T-helper 2 cell (primary cell): ENCODE results near the gene CPN2.

ENCODE experiments used
- DNase-seq, 5 experiments: peaks; one replicate each; pipeline versions ENCODE4 v3.0.0 to v3.0.0-alpha.2; 2012 to 2022

The CPN2 gene

GRCh38 chr3:194352667-194353246, 1.6 kb upstream of the CPN2 start:
- DNase-seq, result no peak

GRCh38 chr3:194351952-194352536, 916 bp upstream of the CPN2 start:
- no peak for DNase-seq

- DNase-seq, result no peak
Observed at GRCh38 chr3:194350726-194351071, 429 bp downstream of the CPN2 start.

GRCh38 chr3:194348354-194348753, 2.8 kb downstream of the CPN2 start:
- no peak for DNase-seq

- DNase-seq, result no peak
Observed at GRCh38 chr3:194346621-194347020, 4.5 kb downstream of the CPN2 start.

- DNase-seq, result no peak
Observed at GRCh38 chr3:194346035-194346434, 5.1 kb downstream of the CPN2 start.

- DNase-seq, result peak; percentile 29 to 64 (median 58)
Observed at GRCh38 chr3:194344012-194344411, 7.1 kb downstream of the CPN2 start.

GRCh38 chr3:194343561-194343893, 7.6 kb downstream of the CPN2 start:
- no peak for DNase-seq

- no peak for DNase-seq
Observed at GRCh38 chr3:194342861-194343560, 8.1 kb downstream of the CPN2 start.

- no peak for DNase-seq
Observed at GRCh38 chr3:194340757-194341400, 10.2 kb downstream of the CPN2 start.

- no peak for DNase-seq
Observed at GRCh38 chr3:194339840-194340239, 11.3 kb downstream of the CPN2 start.

GRCh38 chr3:194339356-194339755, 11.8 kb downstream of the CPN2 start:
- no peak for DNase-seq

GRCh38 chr3:194337965-194338753, 13.0 kb downstream of the CPN2 start:
- no peak for DNase-seq

- no peak for DNase-seq
Observed at GRCh38 chr3:194336601-194337355, 14.3 kb downstream of the CPN2 start.

GRCh38 chr3:194333981-194334320, 17.2 kb downstream of the CPN2 start:
- no peak for DNase-seq

- DNase-seq, result peak; percentile 68 to 85 (median 81)
Observed at GRCh38 chr3:194333212-194333980, 17.7 kb downstream of the CPN2 start.

- DNase-seq, result no peak
Observed at GRCh38 chr3:194332858-194333211, 18.3 kb downstream of the CPN2 start.

- DNase-seq, result no peak
Observed at GRCh38 chr3:194330579-194330978, 20.5 kb downstream of the CPN2 start.

- no peak for DNase-seq
Observed at GRCh38 chr3:194330160-194330559, 21.0 kb downstream of the CPN2 start.

GRCh38 chr3:194329583-194329965, 21.6 kb downstream of the CPN2 start:
- DNase-seq, result no peak

- no peak for DNase-seq
Observed at GRCh38 chr3:194328942-194329582, 22.1 kb downstream of the CPN2 start.
